Superior temporal gyrus (tissue), 1 donor: ENCODE results near the gene RPL34.
A peak's percentile ranks its signal among the peaks of the same experiment; 100 is the strongest.

Source experiments
- DNase-seq: peaks from one replicate; pipeline ENCODE4 v3.0.0-alpha.2; 2016; ENCODE audit errors: extremely low spot score

The RPL34 gene

GRCh38 chr4:108624263-108625056 lies 4.1 kb downstream of the RPL34 start:
- DNase-seq, result no peak

GRCh38 chr4:108626056-108626455 lies 5.7 kb downstream of the RPL34 start:
- no peak for DNase-seq

GRCh38 chr4:108628411-108628810 lies 8.0 kb downstream of the RPL34 start:
- no peak for DNase-seq

- DNase-seq, result no peak
Measured at GRCh38 chr4:108635070-108635655, 14.8 kb downstream of the RPL34 start.

GRCh38 chr4:108636246-108636645 lies 15.9 kb downstream of the RPL34 start:
- DNase-seq, result no peak

DNA sequence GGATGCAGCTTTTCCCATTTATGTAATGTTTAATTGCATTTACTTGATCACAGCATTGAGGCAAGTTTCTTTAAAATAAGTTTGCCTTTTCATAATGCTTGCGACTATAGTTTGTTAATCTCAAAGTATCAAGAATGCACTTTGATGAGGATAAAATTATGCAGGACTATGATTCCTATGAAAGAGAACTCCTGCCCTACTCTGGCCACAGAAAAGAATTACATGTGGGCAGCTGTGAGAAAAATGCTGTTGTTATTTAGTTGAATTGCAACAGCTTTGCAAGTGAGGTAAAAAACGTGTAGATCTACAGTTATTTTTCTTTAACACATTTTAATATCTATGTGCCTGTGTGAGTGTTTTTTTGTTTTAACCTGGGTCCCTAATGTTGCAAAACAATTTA lies 17.5 kb downstream of the RPL34 start:
- no peak for DNase-seq

DNA sequence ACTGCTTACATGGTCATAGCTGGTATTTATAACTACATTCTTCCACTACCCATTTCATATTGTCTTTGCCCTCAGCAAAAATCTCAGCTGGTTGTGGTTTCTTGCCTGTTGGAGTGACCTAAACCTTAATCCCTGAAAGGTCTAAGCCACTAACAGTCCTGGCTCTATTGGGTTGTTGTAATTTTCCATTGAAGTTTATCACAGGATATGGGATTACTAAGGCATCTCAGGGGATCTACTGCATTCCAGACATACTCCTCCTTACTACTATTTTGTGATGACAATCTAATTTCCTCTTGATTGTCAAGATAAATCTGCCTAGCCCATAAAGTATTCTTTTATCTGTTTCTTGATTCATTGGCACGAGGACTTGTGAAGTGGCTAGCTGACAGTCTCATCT lies 23.9 kb downstream of the RPL34 start:
- DNase-seq, result no peak

- DNase-seq, result no peak
Measured at GRCh38 chr4:108646706-108647105, 26.3 kb downstream of the RPL34 start.

DNA sequence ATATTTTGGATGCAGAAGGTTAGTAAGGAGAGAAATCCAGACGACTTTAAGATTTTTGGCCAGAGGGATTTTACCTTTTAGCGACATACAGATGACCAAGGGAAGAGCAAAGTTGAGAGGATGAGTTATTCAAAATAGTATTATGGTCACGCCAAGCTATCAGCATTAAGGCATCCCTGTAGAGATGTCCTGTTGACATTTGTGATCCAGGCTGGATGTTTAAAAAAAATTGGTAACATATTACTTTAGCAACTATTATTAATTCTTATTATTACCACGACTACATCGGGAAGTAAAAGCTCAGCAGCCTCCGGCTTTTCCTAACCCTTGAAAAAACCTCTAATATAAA lies 29.5 kb downstream of the RPL34 start:
- DNase-seq, result no peak

DNA sequence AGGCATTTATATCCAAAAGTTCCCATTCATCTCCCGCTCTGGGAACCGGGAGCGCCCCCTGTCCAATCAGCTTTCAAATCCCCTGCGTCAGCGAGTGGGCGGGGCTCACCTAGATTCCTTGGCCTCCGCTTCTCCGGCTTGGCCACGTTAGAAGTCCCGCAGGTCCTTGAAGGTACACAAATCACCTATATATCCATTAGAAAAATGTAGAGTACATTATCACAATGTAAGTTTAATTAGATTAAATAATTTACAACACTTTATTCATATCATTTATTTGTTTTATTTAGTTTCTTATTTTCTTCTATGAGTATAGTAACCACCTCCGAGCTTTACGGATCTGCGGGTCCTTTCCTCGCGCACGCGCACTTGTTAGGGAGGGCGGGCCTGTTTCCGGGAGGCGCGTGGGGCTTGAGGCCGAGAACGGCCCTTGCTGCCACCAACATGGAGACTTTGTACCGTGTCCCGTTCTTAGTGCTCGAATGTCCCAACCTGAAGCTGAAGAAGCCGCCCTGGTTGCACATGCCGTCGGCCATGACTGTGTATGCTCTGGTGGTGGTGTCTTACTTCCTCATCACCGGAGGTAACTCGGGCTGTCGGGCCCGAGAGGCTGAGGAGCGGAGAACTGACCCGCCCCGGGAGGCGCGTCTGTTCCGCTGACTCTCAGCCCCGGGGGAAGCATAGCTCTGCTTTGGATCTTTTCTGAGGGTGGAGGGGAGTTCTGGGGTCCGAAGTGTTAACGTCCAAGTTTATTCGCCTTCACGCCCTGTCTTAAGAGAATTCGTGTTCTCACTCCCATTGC lies 30.0 kb downstream of the RPL34 start, which contains the start of gene OSTC:
Gene OSTC, plus strand, starts transcription at position 388 of the 802 bp plus-strand sequence. Its CDS starts 57 bp downstream, at position 445.
- DNase-seq, result peak; percentile 99

DNA sequence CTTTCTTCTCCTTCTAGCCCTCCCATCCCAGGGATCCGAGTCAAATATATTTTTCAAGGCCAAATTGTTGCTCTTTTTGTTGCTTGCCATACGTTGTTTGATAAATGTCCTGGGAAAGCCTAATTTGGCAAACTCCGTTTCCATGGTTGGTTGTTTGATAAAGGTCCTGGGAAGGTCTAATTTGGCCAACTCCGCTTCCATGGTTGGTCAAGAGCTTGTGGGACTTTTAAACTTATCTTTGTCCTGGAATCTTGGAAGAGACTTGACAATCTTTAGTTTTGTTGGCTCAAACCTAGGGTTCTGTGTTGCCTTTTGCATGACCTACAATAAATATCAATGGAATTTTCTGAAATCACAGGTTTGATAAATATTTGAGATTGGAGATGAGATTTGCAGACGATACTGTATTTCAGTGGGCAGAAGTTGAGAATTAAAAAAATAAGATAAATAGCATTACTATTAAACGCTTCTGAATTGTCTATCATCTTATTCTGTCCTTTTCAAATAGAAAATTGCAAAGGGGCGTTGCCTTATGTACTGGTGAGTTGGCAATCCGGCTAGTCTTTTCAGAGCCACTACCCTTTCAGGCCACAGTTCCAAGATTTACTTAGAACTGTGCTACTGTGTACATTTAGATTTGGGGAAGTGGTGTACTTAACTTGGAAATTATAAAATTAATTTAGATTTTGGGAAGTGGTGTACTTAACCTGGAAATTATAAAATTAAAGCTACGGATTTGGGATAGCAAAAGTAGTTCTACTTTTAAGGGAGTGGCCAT lies 30.8 kb downstream of the RPL34 start:
- peak; percentile 23 for DNase-seq

GRCh38 chr4:108662629-108663028 lies 42.3 kb downstream of the RPL34 start:
- DNase-seq, result no peak

GRCh38 chr4:108674356-108674977 lies 54.1 kb downstream of the RPL34 start:
- no peak for DNase-seq
